HepG2 (cell line): ENCODE measurements around the gene MRPS2. TPM values are rescaled to one million over a fixed set of nuclear protein-coding genes. Genes with fewer than 3 reads are reported as not detected.
A peak's percentile ranks its signal among the peaks of the same experiment; 100 is the strongest.
"Not testable (repeated sequence)": the region's sequence is repeated elsewhere in the genome, so short reads cannot be mapped to it uniquely, and the experiment has no call there.

ENCODE experiments used
- ATAC-seq: fragments of 200-7000 bp; cut with Tn5 transposase; 3 replicates; pipeline ENCODE4 v1.9.1; 2020; ENCODE audit warnings: mild to moderate bottlenecking, moderate library complexity
- BruUV-seq: library from RNA; stranded (reverse); fragments of 400-500 nt; replicated peaks from 2 replicates; lab custom pipeline; 2021; lab: Mats Ljungman, UMichigan
- CTCF ChIA-PET: fragments of 300-600 bp; formaldehyde crosslinking; extraction: SDS; loops from one replicate; lab custom pipeline; 2021; ENCODE audit warnings: low total read pairs, inconsistent platforms, low intra/inter-chr PET ratio; lab: Yijun Ruan, JAX
- POLR2A ChIA-PET: fragments of 350-600 bp; sonication (Branson Sonifier 250); formaldehyde crosslinking; loops from one replicate; lab custom pipeline; 2020; ENCODE audit warnings: antibody characterized with exemption, inconsistent platforms; lab: Yijun Ruan, JAX
- DNase-seq: peaks from one replicate; pipeline ENCODE4 v3.0.0-alpha.2; 2015; ENCODE audit warnings: low spot score
- FAIRE-seq: peaks from 3 replicates; lab custom pipeline; 2011; peaks lifted over from hg19 to GRCh38; lab: Jason Lieb, UNC
- H2AFZ ChIP-seq: one replicate; pipeline ENCODE4 v1.6.1; 2011; ENCODE audit warnings: low read length, inconsistent platforms
- H3K27ac ChIP-seq: fragments of 300-600 bp; 3 replicates; pipeline ENCODE4 v1.8.0; 2011; ENCODE audit warnings: mixed run types, mild to moderate bottlenecking, mixed read lengths, low read length, inconsistent platforms; ENCODE audit not compliant: insufficient read depth; ENCODE audit errors: extremely low read length
- H3K27me3 ChIP-seq, 2 experiments: fragments of 200-600 bp in 1 of 2; 2 replicates in 1 of 2; 3 replicates in 1 of 2; pipeline versions ENCODE4 v1.6.0 to v1.8.0; 2011; ENCODE audit warnings: low read length in 2 of 2, mild to moderate bottlenecking in 2 of 2, moderate library complexity in 2 of 2, inconsistent platforms in 1 of 2; ENCODE audit not compliant: insufficient read depth in 2 of 2, control insufficient read depth in 1 of 2
- H3K36me3 ChIP-seq, 2 experiments: fragments of 200-600 bp in 1 of 2; replicated peaks in 1 of 2; 2 replicates in 1 of 2; 3 replicates in 1 of 2; pipeline versions ENCODE4 v1.5.1 to v1.8.0; 2011; ENCODE audit warnings: low read length in 2 of 2, inconsistent platforms in 1 of 2; ENCODE audit not compliant: insufficient read depth in 2 of 2, control insufficient read depth in 1 of 2
- H3K4me1 ChIP-seq: 2 replicates; pipeline ENCODE4 v1.5.1; 2012; ENCODE audit warnings: low read length, inconsistent platforms; ENCODE audit not compliant: insufficient read depth
- H3K4me2 ChIP-seq: 2 replicates; pipeline ENCODE4 v1.6.0; 2011; ENCODE audit warnings: low read depth, low read length, inconsistent platforms
- H3K4me3 ChIP-seq, 3 experiments: fragments of 200-600 bp in 1 of 3; sonication (generic), shearing (Covaris generic) in 1 of 3; replicated peaks in 1 of 3; 2 replicates each; pipeline ENCODE4 v1.5.1; 2011 to 2016; ENCODE audit warnings: low read length in 3 of 3, inconsistent platforms in 2 of 3, low read depth in 2 of 3, mild to moderate bottlenecking in 2 of 3, control low read depth in 1 of 3, mixed read lengths in 1 of 3; ENCODE audit not compliant: insufficient read depth in 1 of 3
- H3K79me2 ChIP-seq: one replicate; pipeline ENCODE4 v1.6.1; 2011; ENCODE audit warnings: low read length, inconsistent platforms; ENCODE audit not compliant: insufficient read depth
- H3K9ac ChIP-seq: 2 replicates; pipeline ENCODE4 v1.6.0; 2011; ENCODE audit warnings: mild to moderate bottlenecking, low read depth, low read length, inconsistent platforms; ENCODE audit not compliant: insufficient read depth
- H3K9me3 ChIP-seq: 2 replicates; pipeline ENCODE4 v1.5.1; 2012; ENCODE audit warnings: mild to moderate bottlenecking, low read length
- H4K20me1 ChIP-seq: 2 replicates; pipeline ENCODE4 v1.6.0; 2011; ENCODE audit warnings: inconsistent platforms, mild to moderate bottlenecking, low read length, moderate library complexity; ENCODE audit not compliant: insufficient read depth
- HNRNPK ChIP-seq: fragments of 200-400 bp; formaldehyde crosslinking; IDR thresholded peaks from 2 replicates; pipeline ENCODE4 v1.6.1; 2018; ENCODE audit warnings: low read length, low read depth, moderate library complexity, mild to moderate bottlenecking; ENCODE audit not compliant: poor library complexity, severe bottlenecking
- KLF11 ChIP-seq: IDR thresholded peaks from 2 replicates; pipeline ENCODE4 v1.6.1; 2016; ENCODE audit warnings: missing compliant biosample characterization
- NAIF1 ChIP-seq: sonication (generic); formaldehyde crosslinking; IDR thresholded peaks from 2 replicates; pipeline ENCODE4 v1.5.0; 2020; ENCODE audit warnings: mild to moderate bottlenecking, missing genetic modification reagents, borderline replicate concordance
- ZC3H4 ChIP-seq: sonication (generic); formaldehyde crosslinking; IDR thresholded peaks from 2 replicates; pipeline ENCODE4 v1.4.0; 2020; ENCODE audit warnings: missing genetic modification reagents, borderline replicate concordance
- WGBS: methylation state at CpG from one replicate; pipeline ENCODE4 v1.1.6; 2017; ENCODE audit warnings: low lambda C conversion rate; 5-methylcytosine and 5-hydroxymethylcytosine counted together
- in situ Hi-C: cut with HindIII; loops from 2 replicates; pipeline ENCODE4 v1.10.0; 2017; ENCODE audit warnings: low pct_unique_long_range_greater_than_20kb; ENCODE audit not compliant: extremely low pct_ligation_motif_present
- intact Hi-C: fragments of 100-400 bp; cut with micrococcal nuclease; formaldehyde crosslinking; loops from one replicate; pipeline ENCODE4 v1.10.0; 2022; ENCODE audit not compliant: unreplicated experiment
- polyA plus RNA-seq, 8 experiments: library from polyadenylated mRNA; depleted of rRNA in 3 of 8; stranded (reverse) in 7 of 8; unstranded in 1 of 8; fragments of >200 nt; fragmentation: Illumina TruSeq in 4 of 8; extraction: Trizol in 4 of 8; gene quantifications; 2 replicates each; pipeline versions ENCODE4 v1.2.1 to v1.2.3, GENCODE V29; 2011 to 2016; ENCODE audit warnings: low read depth in 4 of 8, missing spikeins in 1 of 8, mixed read lengths in 1 of 8; ENCODE audit not compliant: insufficient read depth in 1 of 8
- total RNA-seq, 5 experiments: library from RNA; depleted of rRNA; stranded (reverse); fragments of >200 nt; fragmentation: Illumina TruSeq; extraction: Trizol; gene quantifications; 2 replicates each; pipeline ENCODE4 v1.2.3, GENCODE V29; 2016; ENCODE audit warnings: low read depth in 1 of 5

The MRPS2 gene
- total and polyA plus RNA-seq, 2 of the 13 experiments (the other 11 are each of a cell fraction or from before 2014, with no cell fraction given): 44.4 to 86.7 TPM

DNA sequence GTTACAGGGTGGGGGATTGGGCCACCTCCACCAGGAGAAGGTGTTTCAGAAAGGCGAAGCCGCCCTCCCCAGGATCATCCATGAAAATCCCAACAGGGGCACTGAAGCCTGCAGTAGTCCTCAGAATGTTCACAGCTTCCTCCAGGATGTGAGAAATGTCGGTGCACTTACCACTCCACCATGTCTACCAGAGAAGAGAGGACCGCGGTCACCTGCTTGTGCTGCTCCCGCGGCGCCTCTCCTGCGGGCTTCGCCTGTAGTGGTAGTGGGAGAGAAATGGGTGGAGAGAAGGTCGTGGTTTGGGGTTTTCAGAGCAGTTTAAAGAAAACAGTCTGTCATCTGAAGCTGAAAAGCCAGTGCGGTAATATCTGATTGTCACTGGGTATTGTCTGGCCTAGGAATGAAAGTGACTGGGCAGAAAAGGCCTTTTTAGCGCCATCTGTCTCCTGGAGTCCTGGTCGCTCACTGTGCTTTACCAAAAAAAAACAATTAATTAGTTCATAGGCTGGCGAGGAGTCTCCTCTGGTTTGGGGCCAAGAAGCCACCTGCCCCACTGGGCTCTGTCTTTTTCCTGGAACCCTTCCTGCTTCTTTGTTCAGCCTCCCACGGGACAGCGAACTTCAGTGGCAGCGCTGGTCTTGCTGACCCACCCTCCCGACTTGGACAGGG, 43.9 kb upstream of the MRPS2 start:
- Histone ChIP-seq H3K9ac (no peak overlapping the region), H3K27ac (no peak overlapping the region), H3K36me3 (no peaks in the 10 kb centered on the region), H4K20me1 (no peaks in the 10 kb centered on the region), H3K27me3 (peaks cover 4 to 35% of the 10 kb centered on the region in 2 experiments; a peak in 3 of 5 replicates), H3K79me2 (no peaks in the 10 kb centered on the region), H3K4me2 (no peak overlapping the region), H2AFZ (no peak overlapping the region), H3K9me3 (no peaks in the 10 kb centered on the region), H3K4me3 (no peak overlapping the region), H3K4me1 (no peaks in the 10 kb centered on the region)
- ChIA-PET CTCF (no interaction called here), POLR2A (interaction anchor here (0.5 kb wide), 1 partner anchor 1052 kb away, joined by 3 read pairs; no protein-coding TSS in a partner anchor)
- ATAC-seq: no peak
- BruUV-seq: no TSS peak
- FAIRE-seq: no peak
- in situ Hi-C loops (no loop called here), intact Hi-C loops (no loop called here)
- TF ChIP-seq KLF11 (CRISPR knock-in tag) (no peak), HNRNPK (peak; percentile 57), NAIF1 (CRISPR knock-in tag) (no peak), ZC3H4 (CRISPR knock-in tag) (no peak)
- DNase-seq: no peak
- WGBS: 56% methylated on average over 16 of the region's 19 CpGs

DNA sequence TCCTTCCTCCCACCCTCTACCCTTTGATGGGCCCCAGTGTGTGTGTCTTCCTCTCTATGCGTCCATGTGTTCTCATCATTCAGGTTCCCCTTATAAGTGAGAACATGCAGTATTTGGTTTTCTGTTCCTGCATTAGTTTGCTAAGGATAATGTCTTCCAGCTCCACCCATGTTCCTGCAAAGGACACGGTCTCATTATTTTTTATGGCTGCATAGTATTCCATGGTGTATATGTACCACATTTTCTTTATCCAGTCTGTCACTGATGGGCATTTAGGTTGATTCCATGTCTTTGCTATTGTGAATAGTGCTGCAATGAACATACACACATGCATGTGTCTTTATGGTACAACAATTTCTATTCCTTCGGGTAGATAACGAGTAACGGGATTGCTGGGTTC, 42.0 kb upstream of the MRPS2 start:
- BruUV-seq: not testable (repeated sequence)

More for the DNA sequence above, 42.0 kb upstream of the MRPS2 start:
- POLR2A ChIA-PET, H4K20me1 ChIP-seq, CTCF ChIA-PET, DNase-seq, in situ Hi-C loops, H3K4me1 ChIP-seq, FAIRE-seq, H3K9ac ChIP-seq, H2AFZ ChIP-seq, H3K4me3 ChIP-seq, H3K27ac ChIP-seq, intact Hi-C loops, H3K79me2 ChIP-seq, H3K4me2 ChIP-seq, H3K36me3 ChIP-seq, ATAC-seq, H3K9me3 ChIP-seq: not testable (repeated sequence)
- 66% methylated on average over 5 of the region's 5 CpGs for WGBS
- peaks cover 4 to 32% of the 10 kb centered on the region in 2 experiments; a peak in 3 of 5 replicates for H3K27me3 ChIP-seq
